ENCODE results near the gene YBX3. TPM values are rescaled to one million over a fixed set of nuclear protein-coding genes. Genes with fewer than 3 reads are reported as not detected.
"Not testable (repeated sequence)": the region's sequence is repeated elsewhere in the genome, so short reads cannot be mapped to it uniquely, and the experiment has no call there.

The YBX3 gene
- total RNA-seq, 1 donor from 2014 or later, result 356 TPM

DNA sequence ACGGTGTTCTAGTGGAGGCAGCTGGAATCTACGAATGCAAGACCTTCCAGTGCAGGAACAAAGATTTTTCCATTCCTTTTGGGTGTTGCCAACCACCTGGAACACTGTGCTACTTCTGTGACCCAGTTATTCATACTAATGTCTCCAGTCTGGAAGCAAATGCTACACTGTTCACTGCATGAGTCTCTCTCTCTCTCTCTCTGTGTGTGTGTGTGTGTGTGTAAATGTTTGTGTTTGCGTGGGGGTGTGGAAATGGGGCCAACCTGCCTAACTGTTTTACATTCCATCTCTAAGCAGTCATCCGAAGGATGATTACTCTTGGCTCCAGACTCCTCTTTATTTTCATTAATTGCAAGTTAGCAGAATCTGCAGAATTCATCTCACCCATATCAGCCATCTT is 29.9 kb upstream of the YBX3 start:
- intact Hi-C loops (cut with DNase I), result loop anchor here (10.0 kb wide), 1 partner anchor 888 kb away; the partner anchor contains the start of gene CLEC2B
- Histone ChIP-seq H3K36me3 (no peaks in the 10 kb centered on the region), H3K27ac (no peak overlapping the region), H3K4me1 (peaks cover 7% of the 10 kb centered on the region), H3K27me3 (no peaks in the 10 kb centered on the region), H3K4me3 (no peak overlapping the region), H3K9me3 (no peaks in the 10 kb centered on the region)
- no peak for DNase-seq (ENCODE audit: extremely low spot score in 2 of 2)
- no peak for TF ChIP-seq POLR2AphosphoS5 (IDR thresholded peaks at IDR 0.05; ENCODE audit: insufficient read depth in 1 of 2, low read depth in 1 of 2)
- no peak for TF ChIP-seq CTCF (IDR thresholded peaks at IDR 0.05)
- TF ChIP-seq POLR2A (IDR thresholded peaks at IDR 0.05), result no peak

DNA sequence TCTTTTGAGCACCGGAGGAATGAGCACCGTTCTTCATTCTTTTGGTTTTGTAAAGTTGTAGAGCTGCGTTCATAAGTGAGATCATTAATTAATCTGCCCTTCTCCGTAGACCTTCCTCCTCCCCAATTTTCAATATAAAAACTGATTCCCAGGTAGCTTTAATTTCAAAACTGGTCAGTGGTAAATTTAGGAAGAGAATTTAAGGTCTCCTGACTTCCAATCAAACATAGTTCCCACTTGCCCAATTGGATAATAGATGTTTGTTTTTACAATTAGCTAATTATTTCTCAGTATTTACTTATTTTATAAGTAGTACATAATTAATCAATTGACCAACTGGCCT is 27.2 kb upstream of the YBX3 start:
- TF ChIP-seq POLR2AphosphoS5 (IDR thresholded peaks at IDR 0.05; ENCODE audit: insufficient read depth in 1 of 2, low read depth in 1 of 2) (no peak), CTCF (IDR thresholded peaks at IDR 0.05) (peak in 1 of 3 experiments; percentile 38), POLR2A (IDR thresholded peaks at IDR 0.05) (no peak)
- no peak for DNase-seq (ENCODE audit: extremely low spot score in 2 of 2)
- intact Hi-C loops (cut with DNase I), result loop anchor here (10.0 kb wide), 1 partner anchor 886 kb away; the partner anchor contains the start of gene CLEC2B
- Histone ChIP-seq H3K27ac (no peak overlapping the region), H3K4me3 (peak overlapping the region in 1 of 2 donors; percentile 32), H3K4me1 (peaks cover 7% of the 10 kb centered on the region), H3K36me3 (no peaks in the 10 kb centered on the region), H3K27me3 (no peaks in the 10 kb centered on the region), H3K9me3 (no peaks in the 10 kb centered on the region)

DNA sequence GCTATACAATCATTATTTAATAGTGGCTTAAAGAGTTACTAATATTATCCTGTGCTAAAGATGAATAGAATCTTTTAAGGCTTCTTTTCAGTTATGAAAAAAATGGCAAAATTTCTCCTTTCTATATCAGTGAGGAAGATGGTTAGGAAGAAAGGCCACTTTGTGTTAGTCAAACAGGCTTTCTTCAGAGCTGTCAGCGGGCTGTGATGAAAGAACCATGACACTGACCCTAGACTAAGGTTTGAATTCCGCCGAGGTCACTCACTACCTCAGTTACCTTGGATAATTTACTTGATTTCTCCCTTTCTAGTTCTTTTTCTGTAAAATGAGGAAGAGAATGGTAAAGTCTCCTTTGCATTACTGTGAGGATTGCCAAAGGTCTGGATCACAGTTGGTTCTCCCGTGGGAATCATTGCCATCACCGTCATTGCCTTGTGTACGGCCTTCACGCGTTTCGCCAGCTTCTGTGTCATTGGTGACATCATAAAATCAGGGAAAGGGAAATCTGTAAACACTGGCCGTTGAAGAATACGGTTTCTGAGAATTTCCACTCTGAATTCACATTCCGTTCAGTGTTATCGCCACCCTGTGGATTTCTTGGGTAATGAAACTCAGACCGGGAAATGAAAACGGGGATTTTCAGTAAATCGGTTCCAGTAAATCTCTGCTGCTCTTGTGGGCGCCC is 26.7 kb upstream of the YBX3 start:
- Histone ChIP-seq H3K9me3 (no peaks in the 10 kb centered on the region), H3K4me3 (peak overlapping the region; percentile 32 to 39), H3K27me3 (no peaks in the 10 kb centered on the region), H3K4me1 (peaks cover 7% of the 10 kb centered on the region), H3K27ac (peak overlapping the region; percentile 65), H3K36me3 (no peaks in the 10 kb centered on the region)
- intact Hi-C loops (cut with DNase I), result loop anchor here (10.0 kb wide), 1 partner anchor 885 kb away; the partner anchor contains the start of gene CLEC2B
- TF ChIP-seq POLR2AphosphoS5 (IDR thresholded peaks at IDR 0.05; ENCODE audit: insufficient read depth in 1 of 2, low read depth in 1 of 2) (peak in 1 of 2 donors; percentile 90), POLR2A (IDR thresholded peaks at IDR 0.05) (no peak), CTCF (IDR thresholded peaks at IDR 0.05) (peak; percentile 84 to 92 (median 91))
- peak in 1 of 2 donors; percentile 93 for DNase-seq (ENCODE audit: extremely low spot score in 2 of 2)

GRCh38 chr12:10747730-10748129 is 24.6 kb upstream of the YBX3 start:
- no peak for DNase-seq (ENCODE audit: extremely low spot score in 2 of 2)
- Histone ChIP-seq H3K36me3 (no peaks in the 10 kb centered on the region), H3K4me1 (peaks cover 7% of the 10 kb centered on the region), H3K27ac (no peak overlapping the region), H3K9me3 (no peaks in the 10 kb centered on the region), H3K27me3 (no peaks in the 10 kb centered on the region), H3K4me3 (no peak overlapping the region)
- intact Hi-C loops (cut with DNase I), result no loop called here
- TF ChIP-seq CTCF (IDR thresholded peaks at IDR 0.05) (no peak), POLR2A (IDR thresholded peaks at IDR 0.05) (no peak), POLR2AphosphoS5 (IDR thresholded peaks at IDR 0.05; ENCODE audit: insufficient read depth in 1 of 2, low read depth in 1 of 2) (no peak)

DNA sequence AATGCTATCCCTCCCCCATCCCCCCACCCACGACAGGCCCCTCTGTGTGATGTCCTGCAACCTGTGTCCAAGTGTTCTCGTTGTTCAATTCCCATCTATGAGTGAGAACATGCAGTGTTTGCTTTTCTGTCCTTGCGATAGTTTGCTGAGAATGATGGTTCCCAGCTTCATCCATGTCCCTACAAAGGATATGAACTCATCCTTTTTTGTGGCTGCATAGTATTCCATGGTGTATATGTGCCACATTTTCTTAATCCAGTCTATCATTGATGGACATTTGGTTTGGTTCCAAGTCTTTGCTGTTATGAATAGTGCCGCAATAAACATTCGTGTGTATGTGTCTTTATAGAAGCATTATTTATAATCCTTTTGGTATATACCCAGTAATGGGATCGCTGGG is 20.3 kb upstream of the YBX3 start:
- H3K4me3 ChIP-seq; H3K36me3 ChIP-seq; H3K27me3 ChIP-seq; DNase-seq (ENCODE audit: extremely low spot score in 2 of 2); intact Hi-C loops (cut with DNase I); H3K27ac ChIP-seq; H3K9me3 ChIP-seq; H3K4me1 ChIP-seq: not testable (repeated sequence)

Measured in vagina (tissue), 2 donors.